Endodermal cell (in vitro differentiated cells): ENCODE measurements around the gene SLC5A5. TPM values are rescaled to one million over a fixed set of nuclear protein-coding genes. Genes with fewer than 3 reads are reported as not detected.

Experiments used
- DNase-seq: peaks from one replicate; pipeline ENCODE4 v3.0.0-alpha.2; 2017
- H3K27ac ChIP-seq: 2 replicates; pipeline ENCODE4 v1.5.1; 2013; ENCODE audit warnings: mild to moderate bottlenecking, low read depth, low read length, moderate library complexity
- H3K27me3 ChIP-seq: 2 replicates; pipeline ENCODE4 v1.6.1; 2013; ENCODE audit warnings: mild to moderate bottlenecking, low read length, moderate library complexity; ENCODE audit not compliant: insufficient read depth, control insufficient read depth, poor library complexity, severe bottlenecking
- H3K36me3 ChIP-seq: 2 replicates; pipeline ENCODE4 v1.7.0; 2013; ENCODE audit warnings: mild to moderate bottlenecking, low read length, moderate library complexity; ENCODE audit not compliant: control insufficient read depth, insufficient read depth
- H3K4me1 ChIP-seq: one replicate; pipeline ENCODE4 v1.7.0; 2013; ENCODE audit warnings: low read length; ENCODE audit not compliant: control insufficient read depth, insufficient read depth
- H3K4me3 ChIP-seq: 2 replicates; pipeline ENCODE4 v1.5.1; 2013; ENCODE audit warnings: mild to moderate bottlenecking, low read length, moderate library complexity
- H3K9ac ChIP-seq: 2 replicates; pipeline ENCODE4 v1.6.1; 2013; ENCODE audit warnings: mild to moderate bottlenecking, low read length, moderate library complexity; ENCODE audit not compliant: poor library complexity, severe bottlenecking; ENCODE audit errors: extremely low read depth
- H3K9me3 ChIP-seq: 2 replicates; pipeline ENCODE4 v1.6.1; 2013; ENCODE audit warnings: mild to moderate bottlenecking, low read length, moderate library complexity; ENCODE audit not compliant: control insufficient read depth
- H3K27ac Mint-ChIP-seq: 2 replicates; pipeline ENCODE4 v1.8.0; 2020; ENCODE audit warnings: mixed read lengths
- H3K27me3 Mint-ChIP-seq: 2 replicates; pipeline ENCODE4 v1.8.0; 2021; ENCODE audit warnings: mild to moderate bottlenecking, mixed read lengths; ENCODE audit not compliant: insufficient read depth
- H3K36me3 Mint-ChIP-seq: 2 replicates; pipeline ENCODE4 v1.8.0; 2020; ENCODE audit warnings: low read depth, mixed read lengths
- H3K4me1 Mint-ChIP-seq: 2 replicates; pipeline ENCODE4 v1.8.0; 2020; ENCODE audit warnings: mixed read lengths
- H3K4me3 Mint-ChIP-seq: 2 replicates; pipeline ENCODE4 v1.8.0; 2020; ENCODE audit warnings: mild to moderate bottlenecking, moderate library complexity, mixed read lengths
- H3K9me3 Mint-ChIP-seq: 2 replicates; pipeline ENCODE4 v1.8.0; 2020; ENCODE audit warnings: mild to moderate bottlenecking, mixed read lengths
- CTCF ChIP-seq: fragments of 200-600 bp; sonication (generic); conservative IDR thresholded peaks from 2 replicates; pipeline ENCODE4 v1.5.0; 2021; ENCODE audit warnings: antibody characterized with exemption, mild to moderate bottlenecking
- WGBS, 2 experiments: methylation state at CpG; one replicate each; pipeline versions ENCODE4 v1.1.5 to v1.1.7; 2013; ENCODE audit warnings: missing lambda C conversion rate in 2 of 2, mixed read lengths in 1 of 2; ENCODE audit not compliant: insufficient coverage in 1 of 2, insufficient read length in 1 of 2; 5-methylcytosine and 5-hydroxymethylcytosine counted together
- total RNA-seq, 2 donors: library from RNA; stranded (reverse); fragmentation: NEBNext Ultra II Directional in 1 of 2; extraction: Animal tissue kit (Norgen Biotek cat#: 25700) in 1 of 2; gene quantifications; 2 replicates in 1 of 2; 3 replicates in 1 of 2; pipeline ENCODE4 v1.2.1, GENCODE V29; 2021

SLC5A5 gene
- total RNA-seq, 2 donors from 2014 or later: 0.15 TPM; not detected in 1

- H3K36me3 ChIP-seq: no peaks in the 10 kb centered on the region
- DNase-seq: no peak
- 5 to 11% methylated on average over 19 to 30 of the region's 30 CpGs for whole genome bisulfite sequencing, 2 experiments
- Mint-ChIP-seq H3K4me3 (peak overlapping the region; percentile 56), H3K4me1 (peaks cover 8% of the 10 kb centered on the region), H3K36me3 (no peaks in the 10 kb centered on the region), H3K27me3 (peaks cover 70% of the 10 kb centered on the region), H3K9me3 (no peaks in the 10 kb centered on the region), H3K27ac (no peak overlapping the region)
- peaks cover 5% of the 10 kb centered on the region for H3K4me1 ChIP-seq
- H3K9ac ChIP-seq: no peak overlapping the region
- no peak overlapping the region for H3K27ac ChIP-seq
- no peak for TF ChIP-seq CTCF
- H3K27me3 ChIP-seq: peaks cover 40% of the 10 kb centered on the region
- peak overlapping the region; percentile 77 for H3K4me3 ChIP-seq
- no peaks in the 10 kb centered on the region for H3K9me3 ChIP-seq
Measured at GRCh38 chr19:17841371-17841809, 30.4 kb upstream of the SLC5A5 start.

GRCh38 chr19:17841810-17842662, 29.7 kb upstream of the SLC5A5 start:
- TF ChIP-seq CTCF: no peak
- Histone ChIP-seq H3K4me1 (peaks cover 5% of the 10 kb centered on the region), H3K9me3 (no peaks in the 10 kb centered on the region), H3K9ac (no peak overlapping the region), H3K4me3 (peak overlapping the region; percentile 77), H3K27ac (no peak overlapping the region), H3K27me3 (peaks cover 40% of the 10 kb centered on the region), H3K36me3 (no peaks in the 10 kb centered on the region)
- no peaks in the 10 kb centered on the region for H3K9me3 Mint-ChIP-seq
- 7 to 12% methylated on average over 21 to 56 of the region's 56 CpGs for WGBS, 2 experiments
- H3K4me3 Mint-ChIP-seq: peak overlapping the region; percentile 56
- H3K27ac Mint-ChIP-seq: no peak overlapping the region
- peak; percentile 100 for DNase-seq
- peaks cover 4% of the 10 kb centered on the region for H3K4me1 Mint-ChIP-seq
- H3K27me3 Mint-ChIP-seq: peaks cover 70% of the 10 kb centered on the region
- no peaks in the 10 kb centered on the region for H3K36me3 Mint-ChIP-seq

- Mint-ChIP-seq H3K9me3 (no peaks in the 10 kb centered on the region), H3K27me3 (peaks cover 71% of the 10 kb centered on the region), H3K36me3 (no peaks in the 10 kb centered on the region), H3K4me3 (peak overlapping the region; percentile 56), H3K27ac (no peak overlapping the region), H3K4me1 (peaks cover 4% of the 10 kb centered on the region)
- H3K4me3 ChIP-seq: peak overlapping the region; percentile 49
- H3K4me1 ChIP-seq: peaks cover 5% of the 10 kb centered on the region
- no peaks in the 10 kb centered on the region for H3K9me3 ChIP-seq
- 73 to 80% methylated on average over 4 to 20 of the region's 20 CpGs for WGBS, 2 experiments
- no peak overlapping the region for H3K9ac ChIP-seq
- H3K27ac ChIP-seq: no peak overlapping the region
- H3K36me3 ChIP-seq: no peaks in the 10 kb centered on the region
- no peak for TF ChIP-seq CTCF
- no peak for DNase-seq
- H3K27me3 ChIP-seq: peaks cover 40% of the 10 kb centered on the region
Measured at GRCh38 chr19:17842663-17843291, 29.0 kb upstream of the SLC5A5 start.
